Spleen (tissue), 7 donors: ENCODE results near the gene GALNT16.
A peak's percentile ranks its signal among the peaks of the same experiment; 100 is the strongest.

Source experiments
- POLR2A ChIP-seq, 3 donors: fragments of 450-650 bp; IDR thresholded peaks; one replicate each; pipeline ENCODE4 v1.5.1; 2017; ENCODE audit warnings: antibody characterized with exemption in 3 of 3, mild to moderate bottlenecking in 1 of 3
- POLR2AphosphoS5 ChIP-seq, 3 donors: sonication (generic); formaldehyde crosslinking; IDR thresholded peaks; one replicate each; pipeline ENCODE4 v1.5.1; 2017; ENCODE audit warnings: antibody characterized with exemption in 3 of 3
- TF ChIP-seq, protein P1 (sequence below), 11 experiments: fragments of 200-600 bp in 7 of 11; fragments of 450-650 bp in 4 of 11; sonication (generic) in 4 of 11; IDR thresholded peaks in 8 of 11; conservative IDR thresholded peaks in 3 of 11; 1 replicate in 7 of 11; 2 replicates in 4 of 11; pipeline versions ENCODE4 v1.4.0 to v1.8.0; 2016 to 2021; ENCODE audit warnings: antibody characterized with exemption in 11 of 11, inconsistent platforms in 4 of 11, mild to moderate bottlenecking in 1 of 11
- donor health status: DM: no; HTN: no; CAD: no; lungs with moderate emphysema.
- donor health status: DM: no; HTN: no; CAD: no.
- donor health status: DM: no; HTN: no; CAD: no.

DNA sequence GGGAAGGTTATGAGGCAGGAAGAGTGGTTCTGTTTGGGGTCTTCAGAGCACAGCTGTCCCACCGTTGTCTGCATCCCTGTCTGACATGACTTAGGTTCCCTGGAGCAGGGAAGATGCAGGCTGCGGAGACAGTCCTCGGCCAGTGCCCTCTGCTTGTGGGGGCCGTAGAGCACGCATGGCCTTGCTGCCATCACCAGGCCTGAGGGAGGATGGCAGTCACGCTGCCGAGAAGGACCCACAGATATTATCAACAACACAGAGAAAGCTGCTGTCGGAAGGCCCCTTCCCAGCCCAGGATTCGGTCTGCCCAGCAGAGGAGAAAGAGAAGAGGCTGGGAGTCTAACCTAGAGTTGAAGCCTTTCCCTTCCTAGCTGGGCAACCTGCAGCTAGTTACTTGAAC is 103.1 kb downstream of the GALNT16 start:
- TF ChIP-seq, protein P1, sequence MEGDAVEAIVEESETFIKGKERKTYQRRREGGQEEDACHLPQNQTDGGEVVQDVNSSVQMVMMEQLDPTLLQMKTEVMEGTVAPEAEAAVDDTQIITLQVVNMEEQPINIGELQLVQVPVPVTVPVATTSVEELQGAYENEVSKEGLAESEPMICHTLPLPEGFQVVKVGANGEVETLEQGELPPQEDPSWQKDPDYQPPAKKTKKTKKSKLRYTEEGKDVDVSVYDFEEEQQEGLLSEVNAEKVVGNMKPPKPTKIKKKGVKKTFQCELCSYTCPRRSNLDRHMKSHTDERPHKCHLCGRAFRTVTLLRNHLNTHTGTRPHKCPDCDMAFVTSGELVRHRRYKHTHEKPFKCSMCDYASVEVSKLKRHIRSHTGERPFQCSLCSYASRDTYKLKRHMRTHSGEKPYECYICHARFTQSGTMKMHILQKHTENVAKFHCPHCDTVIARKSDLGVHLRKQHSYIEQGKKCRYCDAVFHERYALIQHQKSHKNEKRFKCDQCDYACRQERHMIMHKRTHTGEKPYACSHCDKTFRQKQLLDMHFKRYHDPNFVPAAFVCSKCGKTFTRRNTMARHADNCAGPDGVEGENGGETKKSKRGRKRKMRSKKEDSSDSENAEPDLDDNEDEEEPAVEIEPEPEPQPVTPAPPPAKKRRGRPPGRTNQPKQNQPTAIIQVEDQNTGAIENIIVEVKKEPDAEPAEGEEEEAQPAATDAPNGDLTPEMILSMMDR (IDR thresholded peaks at IDR 0.05 in 8 of 11, conservative IDR thresholded peaks at IDR 0.05 in 3 of 11): peak in 6 of 11 experiments; percentile 20 to 51 (median 26)
- TF ChIP-seq POLR2A (IDR thresholded peaks at IDR 0.05) (no peak), POLR2AphosphoS5 (IDR thresholded peaks at IDR 0.05) (peak in 1 of 3 donors; percentile 38)
